DLD1 (cell line): Measurements from ENCODE around the gene JMJD1C.

ENCODE experiments used
- in situ Hi-C: cut with HindIII; loops from 2 replicates; pipeline ENCODE4 v1.10.0; 2017; ENCODE audit warnings: low sequenced_read_pairs

JMJD1C gene

DNA sequence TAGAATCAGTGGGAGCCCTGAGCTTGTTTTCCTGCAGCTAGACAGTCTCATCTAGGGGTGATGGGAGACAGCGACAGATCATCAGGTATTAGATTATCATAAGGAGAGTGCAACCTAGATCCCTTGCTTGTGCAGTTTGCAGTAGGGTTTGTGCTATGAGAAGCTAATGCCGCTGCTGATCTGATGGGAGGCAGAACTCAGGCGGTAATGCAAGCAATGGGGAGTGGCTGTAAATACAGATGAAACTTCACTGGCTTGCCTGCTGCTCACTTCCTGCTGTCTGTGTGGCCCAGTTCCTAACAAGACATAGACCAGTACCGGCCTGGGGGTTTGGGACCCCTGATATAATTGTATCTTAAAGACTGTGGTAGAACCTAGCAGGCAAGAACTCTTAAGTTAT, 315.0 kb downstream of the JMJD1C start:
- in situ Hi-C loops, result loop anchor here (25.0 kb wide), 2 partner anchors 462 to 562 kb away; no protein-coding TSS in a partner anchor

DNA sequence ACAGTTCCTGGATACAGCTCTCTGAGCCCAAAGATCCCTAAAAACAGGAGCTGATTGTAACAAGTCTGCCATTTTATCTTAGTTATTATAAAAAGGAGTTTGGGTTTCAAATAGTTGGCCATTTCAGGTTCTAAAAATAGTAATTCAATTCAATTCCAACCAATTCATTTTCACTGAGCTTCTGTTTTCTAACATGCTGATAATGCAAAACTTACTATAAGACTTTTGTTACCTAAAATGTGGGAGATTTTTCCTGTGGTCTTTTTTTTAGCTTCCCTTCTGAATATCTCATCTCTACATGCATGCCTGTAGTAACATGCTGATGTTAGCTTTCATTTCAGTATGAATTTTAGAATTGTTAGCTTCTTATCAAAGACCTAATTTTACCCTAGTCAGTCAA, 319.3 kb downstream of the JMJD1C start:
- in situ Hi-C loops, result no loop called here

DNA sequence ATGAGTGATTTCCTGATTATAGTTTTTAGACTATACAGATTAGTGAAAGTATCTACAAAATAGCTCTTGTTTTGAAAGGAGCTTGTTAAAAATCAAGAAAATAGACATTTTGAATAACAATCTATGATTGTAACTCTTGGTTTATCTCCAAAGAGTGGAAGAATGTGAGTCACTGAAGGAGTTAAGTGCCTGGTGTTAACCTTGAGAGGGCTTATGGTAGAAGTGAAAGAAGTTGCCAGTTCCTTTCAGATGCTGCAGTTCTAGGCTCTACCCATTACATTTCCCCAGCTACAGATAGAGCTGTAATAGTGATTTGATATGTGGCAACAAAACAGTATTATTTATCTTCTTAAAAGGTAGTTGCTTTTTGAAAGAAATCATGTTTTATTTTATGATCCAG, 320.0 kb downstream of the JMJD1C start:
- in situ Hi-C loops, result no loop called here

DNA sequence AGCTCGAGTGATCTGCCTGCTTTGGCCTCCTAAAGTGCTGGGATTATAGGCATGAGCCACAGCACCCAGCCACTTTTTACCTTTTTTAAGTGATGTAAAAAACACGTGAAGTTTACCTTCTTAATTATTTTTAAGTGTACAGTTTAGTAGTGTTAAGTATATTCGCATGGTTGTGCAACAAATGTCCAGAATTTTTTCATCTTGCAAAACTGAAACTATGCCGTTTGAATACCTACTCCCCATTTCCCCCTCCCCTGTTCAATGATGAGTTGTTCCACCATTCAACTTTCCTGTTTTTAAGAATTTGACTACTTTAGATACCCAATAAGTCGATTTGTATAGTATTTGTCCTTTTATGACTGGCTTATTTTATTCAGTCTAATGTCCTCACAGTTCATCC, 321.8 kb downstream of the JMJD1C start:
- in situ Hi-C loops, result no loop called here

DNA sequence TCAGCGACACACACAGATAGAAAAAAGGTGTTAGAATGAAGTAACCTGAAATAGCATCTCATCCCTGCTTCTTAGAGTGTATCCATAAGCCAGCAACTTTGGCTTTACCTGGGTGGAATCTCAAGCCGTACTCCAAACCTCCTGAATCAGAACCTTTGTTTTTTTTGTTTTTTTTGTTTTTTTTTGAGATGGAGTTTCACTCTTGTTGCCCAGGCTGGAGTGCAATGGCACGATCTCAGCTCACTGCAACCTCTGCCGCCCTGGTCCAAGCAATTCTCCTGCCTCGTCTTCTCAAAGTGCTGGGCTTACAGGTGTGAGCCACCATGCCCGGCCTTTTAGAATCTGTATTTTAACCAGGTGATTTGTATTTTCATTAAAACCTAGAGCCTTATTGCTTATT, 323.6 kb downstream of the JMJD1C start:
- in situ Hi-C loops, result no loop called here

DNA sequence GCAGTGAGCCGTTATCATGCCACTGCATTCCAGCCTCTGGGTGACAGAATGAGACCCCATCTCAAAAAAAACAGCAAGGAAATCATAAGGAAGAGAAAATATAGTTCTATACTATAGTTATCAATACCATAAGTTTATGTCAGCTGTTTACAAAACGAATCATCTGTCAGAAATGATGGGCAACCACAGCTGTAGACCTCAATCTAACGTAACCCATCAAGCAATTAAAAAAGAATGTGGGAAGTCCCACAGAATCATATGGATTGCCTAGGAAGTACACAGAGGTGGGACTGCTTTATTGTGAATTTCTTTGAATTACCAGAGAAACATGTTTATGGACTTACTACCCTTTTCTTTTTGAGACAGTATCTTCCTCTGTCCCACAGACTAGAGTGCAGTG, 325.7 kb downstream of the JMJD1C start:
- in situ Hi-C loops, result no loop called here

DNA sequence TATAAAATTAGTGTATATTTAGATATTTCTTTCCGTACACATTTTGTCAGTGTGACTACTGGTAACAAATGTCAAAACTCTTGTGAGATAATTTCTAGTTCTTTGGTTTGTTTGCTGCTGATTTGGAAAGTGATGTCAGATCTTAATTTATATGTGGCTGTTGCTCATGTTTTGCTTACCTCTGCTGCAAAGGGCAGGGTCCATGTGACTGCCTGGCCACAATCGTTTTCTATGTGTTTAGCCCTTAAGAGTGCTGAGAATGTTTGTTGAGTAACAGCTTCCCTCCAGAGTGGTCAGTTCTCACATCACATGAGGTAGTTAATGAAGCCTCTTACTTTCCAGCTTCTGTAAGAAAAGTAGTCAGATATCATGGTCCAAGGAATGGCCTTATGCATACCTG, 328.5 kb downstream of the JMJD1C start:
- in situ Hi-C loops, result no loop called here

DNA sequence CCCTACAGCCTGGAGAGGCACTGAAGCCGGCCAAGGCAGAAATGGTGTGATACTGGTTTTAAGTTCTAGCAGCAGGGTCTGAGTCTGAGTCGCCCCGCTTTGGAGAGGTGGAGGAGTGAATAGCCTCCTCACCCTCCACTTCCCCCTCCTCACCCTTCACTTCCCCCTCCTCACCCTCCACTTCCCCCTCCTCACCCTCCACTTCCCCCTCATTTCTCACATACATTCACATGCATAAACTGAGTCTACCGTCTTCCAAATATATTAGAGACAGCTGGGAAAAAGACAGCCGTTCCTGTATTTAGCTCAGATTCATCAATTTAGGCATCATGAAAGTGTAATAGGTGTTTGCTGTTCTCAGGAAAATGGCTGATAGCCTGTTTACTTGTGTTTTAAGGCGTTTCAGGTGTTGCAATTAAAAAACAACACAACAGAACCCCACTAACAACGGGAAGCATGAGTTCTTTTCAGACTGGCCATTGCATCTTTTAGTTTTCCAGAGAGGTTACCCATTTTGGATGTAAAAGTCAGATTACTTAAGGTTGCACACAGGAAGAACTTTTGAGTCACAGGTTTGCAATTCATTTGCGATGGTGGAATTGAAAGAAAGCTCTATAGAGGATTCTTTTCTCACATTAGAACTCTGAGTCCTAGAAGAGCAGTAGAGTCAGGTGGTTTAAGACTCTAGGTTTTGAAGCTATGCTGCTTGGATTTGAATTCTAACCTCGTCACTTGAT, 331.8 kb downstream of the JMJD1C start:
- in situ Hi-C loops, result no loop called here

DNA sequence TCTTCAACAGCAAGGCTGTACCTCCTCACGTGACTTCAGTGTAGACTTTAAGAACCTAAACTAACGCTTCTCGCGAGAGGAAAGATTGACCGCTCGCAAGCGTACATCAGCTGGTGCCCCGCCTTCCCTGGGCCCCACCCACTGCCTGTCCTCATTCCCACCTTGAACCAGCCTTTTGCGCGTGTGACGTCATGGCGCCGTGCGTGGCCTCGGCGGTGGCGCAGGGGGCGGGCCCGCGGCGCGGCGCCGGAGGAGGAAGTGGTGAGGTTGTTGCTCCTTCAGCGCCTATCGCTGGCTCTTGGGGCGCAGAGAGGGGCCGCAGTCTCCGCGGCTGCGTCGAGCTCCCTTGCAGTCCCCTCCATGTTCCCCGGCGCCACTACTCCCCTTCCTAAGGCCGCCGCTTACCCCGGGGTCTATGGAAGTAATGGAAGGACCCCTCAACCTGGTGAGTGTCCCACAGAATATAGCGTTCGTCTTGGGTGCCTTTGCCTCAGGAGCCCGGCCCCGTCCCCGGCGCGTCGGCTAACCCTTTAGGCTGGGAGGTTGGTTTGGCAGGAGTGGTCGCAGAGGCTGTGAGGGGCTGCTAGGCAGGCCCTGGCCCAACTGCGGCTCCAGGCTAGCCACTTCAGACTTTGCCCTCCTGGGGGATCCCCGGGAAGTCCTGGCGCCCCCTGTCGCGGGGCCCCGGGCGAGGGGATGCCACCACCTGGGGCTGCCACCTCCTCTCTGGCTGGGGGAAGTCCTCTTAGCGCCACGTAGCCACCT, 332.5 kb downstream of the JMJD1C start, which contains the start of gene NRBF2:
TSS of gene NRBF2 (plus strand) at position 273 of the 765 bp plus-strand sequence. CDS start at position 416, 143 bp downstream.
- in situ Hi-C loops, result no loop called here

DNA sequence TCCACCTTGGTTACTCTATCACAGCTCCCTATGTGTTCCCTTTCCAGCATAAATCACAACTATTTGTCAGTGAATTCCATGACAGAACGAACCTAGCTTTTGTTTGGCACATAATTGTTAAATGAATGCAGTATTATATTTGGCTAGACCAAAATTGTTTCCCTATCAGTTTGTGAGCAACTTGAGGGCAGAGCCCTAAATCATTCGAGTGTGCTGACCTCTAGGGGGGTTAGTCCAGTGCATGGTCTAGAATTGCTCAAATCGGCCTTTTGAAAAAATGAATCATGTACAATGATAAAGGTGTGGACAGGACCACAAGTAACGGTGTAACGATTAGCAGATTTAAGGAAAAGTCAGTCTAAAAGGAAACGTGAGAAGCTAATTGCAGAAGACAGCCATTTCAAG, 333.1 kb downstream of the JMJD1C start:
- in situ Hi-C loops, result no loop called here

DNA sequence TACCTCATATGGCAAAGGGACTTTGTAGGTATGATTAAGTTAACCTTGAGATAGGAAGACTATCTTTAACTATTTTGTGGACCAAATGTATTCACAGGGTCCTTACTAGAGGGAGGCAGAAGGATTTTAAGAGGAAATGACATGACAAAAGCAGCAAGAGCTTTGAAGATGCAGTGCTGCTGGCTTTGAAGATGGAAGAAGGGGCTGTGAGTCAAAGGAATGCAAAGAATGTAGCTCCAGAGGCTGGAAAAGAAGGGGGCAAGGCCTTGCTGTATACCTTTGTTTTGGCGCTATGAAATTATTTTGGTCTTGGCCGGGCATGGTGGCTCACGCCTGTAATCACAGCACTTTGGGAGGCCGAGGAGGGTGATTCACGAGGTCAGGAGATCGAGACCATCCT, 335.9 kb downstream of the JMJD1C start:
- in situ Hi-C loops, result no loop called here

DNA sequence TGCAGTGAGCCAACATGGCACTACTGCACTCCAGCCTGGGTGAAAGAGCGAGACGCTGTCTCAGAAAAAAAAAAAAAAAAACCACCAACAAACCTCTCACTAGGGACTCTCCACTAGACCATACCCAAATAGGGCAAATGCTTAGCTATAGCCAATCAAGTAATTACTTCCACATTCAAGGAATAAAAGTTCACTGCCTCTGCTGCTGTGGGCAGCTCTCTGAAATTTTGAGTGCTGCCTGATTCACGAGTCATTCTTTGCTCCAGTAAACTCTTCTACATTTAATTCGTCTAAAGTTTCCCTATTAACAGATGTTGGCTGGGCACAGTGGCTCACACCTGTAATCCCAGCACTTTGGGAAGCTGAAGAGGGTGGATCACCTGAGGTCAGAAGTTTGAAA, 337.3 kb downstream of the JMJD1C start:
- in situ Hi-C loops, result no loop called here

DNA sequence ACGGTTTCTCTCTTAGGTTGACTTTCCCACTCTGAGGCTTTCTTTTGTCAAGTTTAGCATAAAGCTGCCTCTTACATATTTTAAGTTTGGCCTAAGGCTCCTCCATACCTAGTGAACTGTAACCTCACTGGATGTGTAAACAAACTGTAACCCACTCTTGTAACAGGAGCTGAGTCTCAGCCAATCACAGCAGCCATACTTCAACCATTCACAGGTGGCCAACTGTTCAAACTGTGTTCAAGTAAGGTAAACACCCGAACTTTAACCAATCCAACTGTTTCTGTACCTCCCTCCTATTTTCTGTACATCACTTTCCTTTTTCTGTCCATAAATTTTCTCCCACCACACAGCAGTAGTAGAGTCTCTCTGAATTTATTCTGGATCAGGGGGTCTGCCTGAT, 340.3 kb downstream of the JMJD1C start:
- in situ Hi-C loops, result no loop called here

DNA sequence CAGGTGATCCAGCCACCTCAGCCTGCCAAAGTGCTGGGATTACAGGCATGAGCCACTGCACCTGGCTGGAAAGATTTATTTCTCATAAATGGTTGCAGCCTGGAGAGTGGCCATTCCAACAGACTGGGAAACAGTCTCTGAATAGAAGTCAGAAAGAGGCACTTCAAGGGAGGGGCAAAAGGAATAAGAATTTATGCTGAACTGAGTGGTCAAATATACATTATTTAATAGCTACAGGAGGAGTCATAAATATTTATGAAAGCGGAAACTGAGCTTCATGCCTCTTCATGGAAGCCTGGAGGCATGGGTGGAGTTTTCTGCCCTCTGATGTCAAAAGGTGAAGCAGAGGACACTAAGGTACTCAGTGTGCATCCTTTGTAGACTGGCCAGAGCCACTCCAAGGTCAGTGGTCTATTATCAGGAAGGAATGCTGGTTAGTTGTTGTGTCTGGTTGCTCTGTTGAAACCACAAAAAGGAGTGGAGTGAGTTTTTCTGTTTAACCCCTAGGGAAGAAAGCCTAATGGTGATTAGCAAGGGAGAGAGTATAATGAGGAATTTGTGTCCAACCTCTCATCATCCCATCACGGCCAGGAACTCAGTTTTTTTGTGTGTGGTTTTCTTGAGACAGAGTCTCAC, 341.9 kb downstream of the JMJD1C start:
- in situ Hi-C loops, result no loop called here

DNA sequence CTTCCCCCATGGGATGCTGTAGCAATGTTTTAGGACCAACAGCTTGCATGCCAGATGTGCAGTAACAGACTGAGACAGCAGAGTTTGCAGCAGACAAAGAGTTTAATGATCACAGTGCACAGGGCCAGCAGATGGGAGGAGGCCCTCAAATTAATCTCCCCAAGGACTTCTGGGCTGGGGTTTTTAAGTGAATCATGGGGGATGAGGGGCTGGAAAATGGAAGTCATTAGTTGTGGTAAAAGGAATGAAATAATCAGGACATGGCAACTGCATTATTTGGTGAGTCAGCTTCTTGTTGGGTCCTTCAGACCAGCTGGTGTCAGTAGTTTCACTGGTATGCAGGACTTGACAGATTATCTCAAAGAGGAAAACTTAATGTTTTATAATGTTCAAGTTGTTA, 345.2 kb downstream of the JMJD1C start:
- in situ Hi-C loops, result no loop called here

DNA sequence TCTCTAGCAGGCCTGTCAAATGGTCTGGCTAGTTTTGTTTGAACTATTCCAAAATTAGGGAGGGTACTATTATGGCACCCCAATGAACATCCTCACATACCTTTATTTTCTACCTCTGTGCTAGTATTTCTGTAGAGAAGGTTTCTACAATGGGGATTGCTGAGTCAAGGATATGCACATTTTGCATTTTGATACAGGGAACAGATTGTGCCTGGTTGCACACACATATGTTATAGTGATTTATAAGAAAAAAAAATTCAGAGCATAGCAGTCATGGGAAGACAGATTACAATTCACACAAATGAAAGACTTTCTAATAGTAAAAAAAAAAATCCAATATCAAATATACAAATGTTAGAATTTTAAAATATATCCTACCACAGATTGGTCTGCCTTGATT, 346.7 kb downstream of the JMJD1C start:
- in situ Hi-C loops, result no loop called here
